HEK293T (cell line): ENCODE measurements around the gene MSX1.
A peak's percentile ranks its signal among the peaks of the same experiment; 100 is the strongest.

Experiments
- ARNT ChIP-seq: fragments of 450-650 bp; IDR thresholded peaks from 2 replicates; pipeline ENCODE4 v1.6.1; 2017; ENCODE audit warnings: mild to moderate bottlenecking
- BHLHE40 ChIP-seq: fragments of 450-650 bp; IDR thresholded peaks from 2 replicates; pipeline ENCODE4 v1.6.1; 2016; ENCODE audit warnings: mild to moderate bottlenecking, moderate library complexity, borderline replicate concordance
- CTBP1 ChIP-seq: fragments of 450-650 bp; IDR thresholded peaks from 2 replicates; pipeline ENCODE4 v1.6.1; 2016; ENCODE audit warnings: borderline replicate concordance
- FOXA1 ChIP-seq: fragments of 450-650 bp; IDR thresholded peaks from 2 replicates; pipeline ENCODE4 v1.6.1; 2016; ENCODE audit warnings: mild to moderate bottlenecking
- FOXK2 ChIP-seq: fragments of 450-650 bp; IDR thresholded peaks from 2 replicates; pipeline ENCODE4 v1.6.1; 2016; ENCODE audit warnings: mild to moderate bottlenecking
- FOXM1 ChIP-seq: fragments of 450-650 bp; IDR thresholded peaks from 2 replicates; pipeline ENCODE4 v1.6.1; 2017; ENCODE audit warnings: mild to moderate bottlenecking, borderline replicate concordance
- HDGF ChIP-seq: fragments of 450-650 bp; IDR thresholded peaks from 2 replicates; pipeline ENCODE4 v1.6.1; 2017; ENCODE audit warnings: antibody characterized with exemption, borderline replicate concordance
- NFRKB ChIP-seq: fragments of 450-650 bp; IDR thresholded peaks from 2 replicates; pipeline ENCODE4 v1.6.1; 2016; ENCODE audit warnings: mild to moderate bottlenecking, moderate library complexity
- PKNOX1 ChIP-seq: fragments of 450-650 bp; IDR thresholded peaks from 2 replicates; pipeline ENCODE4 v1.6.1; 2016
- SP1 ChIP-seq: fragments of 450-650 bp; IDR thresholded peaks from 2 replicates; pipeline ENCODE4 v1.6.1; 2017
- TARDBP ChIP-seq: fragments of 450-650 bp; IDR thresholded peaks from 2 replicates; pipeline ENCODE4 v1.6.1; 2016
- ZNF384 ChIP-seq: fragments of 450-650 bp; IDR thresholded peaks from 2 replicates; pipeline ENCODE4 v1.6.1; 2016

GRCh38 chr4:4810092-4810774 is 49.2 kb upstream of the MSX1 start:
- TF ChIP-seq SP1 (no peak), PKNOX1 (peak; percentile 53), FOXM1 (no peak), CTBP1 (no peak), FOXK2 (no peak), ARNT (no peak), FOXA1 (no peak), TARDBP (no peak), BHLHE40 (no peak), HDGF (no peak), ZNF384 (no peak), NFRKB (no peak)
